GM04504 (cell line): ENCODE results near the gene OR7C1.
"Not testable (repeated sequence)": the region's sequence is repeated elsewhere in the genome, so short reads cannot be mapped to it uniquely, and the experiment has no call there.

Source experiments
- DNase-seq: peaks from one replicate; pipeline ENCODE4 v3.0.0-alpha.2; 2012; ENCODE audit warnings: low read depth

The OR7C1 gene

GRCh38 chr19:14765403-14765802 lies 69.6 kb downstream of the OR7C1 start:
- not testable (repeated sequence) for DNase-seq

GRCh38 chr19:14764401-14764800 lies 70.6 kb downstream of the OR7C1 start:
- no peak for DNase-seq

- no peak for DNase-seq
Observed at GRCh38 chr19:14763497-14764145, 71.4 kb downstream of the OR7C1 start.

DNA sequence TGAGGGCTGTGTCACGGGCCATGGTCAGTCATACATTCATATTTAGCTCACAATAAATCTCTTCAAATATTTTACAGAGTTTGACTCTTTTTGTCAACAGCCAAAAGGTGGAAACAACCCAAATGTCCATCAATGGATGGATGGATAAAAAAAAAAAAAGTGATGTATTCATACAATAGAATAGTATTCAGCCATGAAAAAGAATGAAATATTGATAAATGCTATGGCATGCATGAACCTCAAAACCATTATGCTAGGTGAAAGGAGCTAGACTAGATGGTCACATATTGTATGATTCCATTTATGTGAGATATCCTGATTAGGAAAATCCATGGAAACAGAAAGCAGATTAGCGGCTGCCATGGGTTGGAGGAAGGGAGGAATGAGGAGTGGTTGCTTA lies 72.9 kb downstream of the OR7C1 start:
- DNase-seq, result no peak

GRCh38 chr19:14761607-14762006 lies 73.4 kb downstream of the OR7C1 start:
- DNase-seq, result no peak

GRCh38 chr19:14758816-14759215 lies 76.2 kb downstream of the OR7C1 start:
- DNase-seq, result no peak

DNA sequence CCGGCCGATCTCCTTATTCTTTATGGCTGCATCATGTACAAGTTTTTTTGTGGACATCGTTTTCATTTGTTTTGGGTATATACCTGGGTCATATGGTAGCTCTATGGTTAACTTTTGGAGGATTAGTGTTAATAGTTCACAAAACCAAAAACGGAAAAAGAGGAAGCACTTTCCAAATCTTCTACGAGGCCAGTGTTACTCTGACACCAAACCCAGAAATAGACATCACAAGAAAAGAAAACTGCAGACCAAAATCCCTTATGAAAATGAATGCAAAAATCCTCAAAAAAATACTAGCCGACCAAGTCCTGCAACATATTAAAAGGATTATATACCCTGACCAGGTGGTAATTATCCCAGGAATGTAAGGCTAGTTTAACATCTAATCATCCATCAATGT lies 86.4 kb downstream of the OR7C1 start:
- DNase-seq, result no peak
